ENCODE data around the gene CUX1.

DNA sequence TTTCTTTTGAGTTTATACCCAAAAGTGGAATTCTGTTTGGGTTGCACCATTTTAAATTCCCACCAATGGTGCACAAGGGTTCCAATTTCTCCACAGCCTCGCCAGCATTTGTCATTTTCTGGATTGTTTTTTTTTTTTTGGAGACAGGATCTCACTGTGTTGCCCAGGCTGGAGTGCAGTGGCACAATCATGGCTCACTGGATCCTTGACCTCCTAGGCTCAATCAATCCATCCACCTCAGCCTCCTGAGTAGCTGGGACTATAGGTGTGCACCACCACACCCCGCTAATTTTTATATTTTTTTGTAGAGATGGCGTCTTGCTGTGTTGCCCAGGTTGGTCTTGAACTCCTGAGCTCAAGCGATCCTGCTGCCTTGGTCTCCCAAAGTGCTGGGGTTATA is 46.6 kb downstream of the CUX1 start:
- no peak for TF ChIP-seq MED8 (CRISPR knock-in tag; IDR thresholded peaks at IDR 0.05; ENCODE audit: insufficient replicate concordance)
- TF ChIP-seq ELF1 (CRISPR knock-in tag; IDR thresholded peaks at IDR 0.05): no peak
- no peak for TF ChIP-seq MZF1 (CRISPR knock-in tag; IDR thresholded peaks at IDR 0.05; ENCODE audit: borderline replicate concordance)
- no peak for TF ChIP-seq STAG1 (CRISPR knock-in tag; IDR thresholded peaks at IDR 0.05)
- TF ChIP-seq, protein P1, sequence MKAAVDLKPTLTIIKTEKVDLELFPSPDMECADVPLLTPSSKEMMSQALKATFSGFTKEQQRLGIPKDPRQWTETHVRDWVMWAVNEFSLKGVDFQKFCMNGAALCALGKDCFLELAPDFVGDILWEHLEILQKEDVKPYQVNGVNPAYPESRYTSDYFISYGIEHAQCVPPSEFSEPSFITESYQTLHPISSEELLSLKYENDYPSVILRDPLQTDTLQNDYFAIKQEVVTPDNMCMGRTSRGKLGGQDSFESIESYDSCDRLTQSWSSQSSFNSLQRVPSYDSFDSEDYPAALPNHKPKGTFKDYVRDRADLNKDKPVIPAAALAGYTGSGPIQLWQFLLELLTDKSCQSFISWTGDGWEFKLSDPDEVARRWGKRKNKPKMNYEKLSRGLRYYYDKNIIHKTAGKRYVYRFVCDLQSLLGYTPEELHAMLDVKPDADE (CRISPR knock-in tag; IDR thresholded peaks at IDR 0.05): no peak
- TF ChIP-seq, protein P2, sequence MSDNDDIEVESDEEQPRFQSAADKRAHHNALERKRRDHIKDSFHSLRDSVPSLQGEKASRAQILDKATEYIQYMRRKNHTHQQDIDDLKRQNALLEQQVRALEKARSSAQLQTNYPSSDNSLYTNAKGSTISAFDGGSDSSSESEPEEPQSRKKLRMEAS (IDR thresholded peaks at IDR 0.05): no peak
- no peak for TF ChIP-seq EEA1 (CRISPR knock-in tag; IDR thresholded peaks at IDR 0.05; ENCODE audit: borderline replicate concordance)
